ENCODE measurements around the gene UBQLN1. TPM values are rescaled to one million over a fixed set of nuclear protein-coding genes. Genes with fewer than 3 reads are reported as not detected.

The UBQLN1 gene
- total RNA-seq, 1 experiment from 2014 or later = 111 TPM

DNA sequence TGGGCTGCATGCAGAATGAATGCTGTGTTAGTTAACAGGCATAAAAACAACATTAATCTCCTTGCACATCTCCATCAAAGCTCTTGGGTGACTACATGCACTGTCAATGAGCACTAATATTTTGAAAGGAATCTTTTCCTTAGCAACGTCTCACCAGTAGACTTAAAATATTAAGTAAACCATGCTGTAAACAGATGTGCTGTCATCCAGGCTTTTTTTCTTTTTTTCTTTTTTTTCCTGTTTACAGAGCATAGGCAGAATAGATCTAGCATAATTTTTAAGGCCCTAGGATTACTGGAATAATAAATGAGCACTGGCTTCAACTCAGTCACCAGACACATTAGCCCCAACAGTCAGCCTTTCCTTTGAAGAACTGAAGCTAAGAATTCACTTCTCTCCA, 36.3 kb downstream of the UBQLN1 start:
- Histone ChIP-seq H3K23ac (ENCODE audit: insufficient read length, low read depth, low read length) (no peak overlapping the region), H3T11ph (ENCODE audit: low read length) (no peak overlapping the region), H3K4me2 (ENCODE audit: insufficient read depth, insufficient read length, low read length) (no peak overlapping the region), H3K27ac (ENCODE audit: insufficient read length, low read depth, low read length) (no peak overlapping the region), H2BK20ac (ENCODE audit: low read depth, low read length, poor library complexity, severe bottlenecking) (no peak overlapping the region), H3K27me3 (ENCODE audit: insufficient read depth, low read length) (no peaks in the 10 kb centered on the region), H3K56ac (ENCODE audit: insufficient read length, low read depth, low read length) (no peak overlapping the region), H4K5ac (ENCODE audit: insufficient read length, low read depth, low read length) (no peak overlapping the region), H3K14ac (ENCODE audit: insufficient read depth, low read length) (no peak overlapping the region), H4K8ac (replicated peaks; ENCODE audit: insufficient read length, low read depth, low read length) (no peak overlapping the region), H3K23me2 (ENCODE audit: insufficient read length, low read depth, low read length, poor library complexity, severe bottlenecking) (no peaks in the 10 kb centered on the region), H4K91ac (ENCODE audit: insufficient read length, low read depth, low read length) (no peak overlapping the region), H2BK12ac (ENCODE audit: insufficient read length, low read depth, low read length) (no peak overlapping the region), H2AFZ (ENCODE audit: low read length) (no peak overlapping the region), H4K20me1 (ENCODE audit: control insufficient read depth, insufficient read depth, insufficient read length) (no peaks in the 10 kb centered on the region), H3K18ac (ENCODE audit: insufficient read length, low read depth, low read length) (no peak overlapping the region), H3K79me2 (ENCODE audit: insufficient read depth, low read length) (no peaks in the 10 kb centered on the region), H2BK120ac (ENCODE audit: low read depth, low read length, poor library complexity, severe bottlenecking) (no peak overlapping the region), H2AK5ac (ENCODE audit: insufficient read length, low read length) (no peak overlapping the region), H3K4ac (ENCODE audit: low read depth, low read length) (no peak overlapping the region), H3K79me1 (ENCODE audit: insufficient read depth, low read depth, low read length, poor library complexity, severe bottlenecking) (peaks cover 4% of the 10 kb centered on the region), H3K9ac (ENCODE audit: extremely low read depth, insufficient read length, low read length) (no peak overlapping the region), H2BK5ac (ENCODE audit: insufficient read length, low read length) (no peak overlapping the region), H2BK15ac (ENCODE audit: low read depth, low read length) (no peak overlapping the region), H3K4me1 (ENCODE audit: insufficient read depth, low read length) (no peaks in the 10 kb centered on the region), H3K9me3 (ENCODE audit: control insufficient read depth, low read depth, low read length) (no peaks in the 10 kb centered on the region)
- no CpG with 5 or more reads among the region's 1 CpG for WGBS (ENCODE audit: extremely low coverage, insufficient read length, low lambda C conversion rate)
- Mint-ChIP-seq H3K9me3 (no peaks in the 10 kb centered on the region), H3K4me3 (no peak overlapping the region), H3K4me1 (no peaks in the 10 kb centered on the region), H3K27me3 (ENCODE audit: low read depth) (no peaks in the 10 kb centered on the region), H3K36me3 (ENCODE audit: insufficient read depth in 1 of 3, low read depth in 3 of 3) (peaks cover 8 to 70% (median 57%) of the 10 kb centered on the region in 3 experiments; a peak in 6 of 7 replicates), H3K27ac (no peak overlapping the region)
- TF ChIP-seq, protein P1, sequence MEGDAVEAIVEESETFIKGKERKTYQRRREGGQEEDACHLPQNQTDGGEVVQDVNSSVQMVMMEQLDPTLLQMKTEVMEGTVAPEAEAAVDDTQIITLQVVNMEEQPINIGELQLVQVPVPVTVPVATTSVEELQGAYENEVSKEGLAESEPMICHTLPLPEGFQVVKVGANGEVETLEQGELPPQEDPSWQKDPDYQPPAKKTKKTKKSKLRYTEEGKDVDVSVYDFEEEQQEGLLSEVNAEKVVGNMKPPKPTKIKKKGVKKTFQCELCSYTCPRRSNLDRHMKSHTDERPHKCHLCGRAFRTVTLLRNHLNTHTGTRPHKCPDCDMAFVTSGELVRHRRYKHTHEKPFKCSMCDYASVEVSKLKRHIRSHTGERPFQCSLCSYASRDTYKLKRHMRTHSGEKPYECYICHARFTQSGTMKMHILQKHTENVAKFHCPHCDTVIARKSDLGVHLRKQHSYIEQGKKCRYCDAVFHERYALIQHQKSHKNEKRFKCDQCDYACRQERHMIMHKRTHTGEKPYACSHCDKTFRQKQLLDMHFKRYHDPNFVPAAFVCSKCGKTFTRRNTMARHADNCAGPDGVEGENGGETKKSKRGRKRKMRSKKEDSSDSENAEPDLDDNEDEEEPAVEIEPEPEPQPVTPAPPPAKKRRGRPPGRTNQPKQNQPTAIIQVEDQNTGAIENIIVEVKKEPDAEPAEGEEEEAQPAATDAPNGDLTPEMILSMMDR (conservative IDR thresholded peaks at IDR 0.05) = no peak
- no peak for DNase-seq

Data from H9 (cell line).